Lung (tissue), 12 donors: Measurements from ENCODE around the gene RGS19. TPM values are rescaled to one million over a fixed set of nuclear protein-coding genes. Genes with fewer than 3 reads are reported as not detected.
A peak's percentile ranks its signal among the peaks of the same experiment; 100 is the strongest.
"Not testable (repeated sequence)": the region's sequence is repeated elsewhere in the genome, so short reads cannot be mapped to it uniquely, and the experiment has no call there.

ENCODE experiments used
- ATAC-seq: fragments of 200-7000 bp; cut with Tn5 transposase; one replicate; pipeline ENCODE4 v1.9.1; 2020; ENCODE audit warnings: moderate number of reproducible peaks; ENCODE audit not compliant: insufficient read depth, low FRiP score
- DNase-seq, 3 donors: peaks; one replicate each; pipeline ENCODE4 v3.0.0-alpha.2; 2013 to 2017
- H3K27ac ChIP-seq, 2 donors: one replicate each; pipeline ENCODE4 v1.5.1; 2013; ENCODE audit warnings: mild to moderate bottlenecking in 2 of 2, moderate library complexity in 2 of 2, control low read depth in 1 of 2, inconsistent platforms in 1 of 2, low read depth in 1 of 2, low read length in 1 of 2
- H3K27me3 ChIP-seq, 3 donors: one replicate each; pipeline ENCODE4 v1.5.1; 2013; ENCODE audit warnings: low read length in 2 of 3; ENCODE audit not compliant: control insufficient read depth in 3 of 3, insufficient read depth in 3 of 3
- H3K36me3 ChIP-seq, 4 donors: one replicate each; pipeline ENCODE4 v1.5.1; 2013; ENCODE audit warnings: low read length in 4 of 4, mild to moderate bottlenecking in 1 of 4, moderate library complexity in 1 of 4; ENCODE audit not compliant: control insufficient read depth in 4 of 4, insufficient read depth in 4 of 4
- H3K4me1 ChIP-seq, 5 donors: one replicate each; pipeline ENCODE4 v1.5.1; 2013; ENCODE audit warnings: low read length in 5 of 5, mild to moderate bottlenecking in 2 of 5, moderate library complexity in 1 of 5; ENCODE audit not compliant: control insufficient read depth in 5 of 5, insufficient read depth in 5 of 5
- H3K4me3 ChIP-seq: one replicate; pipeline ENCODE4 v1.5.1; 2013; ENCODE audit warnings: mild to moderate bottlenecking, control low read depth, moderate library complexity
- H3K9ac ChIP-seq, 2 donors: one replicate each; pipeline ENCODE4 v1.5.1; 2013; ENCODE audit warnings: low read length in 2 of 2, control low read depth in 1 of 2; ENCODE audit not compliant: insufficient read depth in 1 of 2
- H3K9me3 ChIP-seq, 4 donors: one replicate each; pipeline ENCODE4 v1.5.1; 2013; ENCODE audit warnings: low read length in 3 of 4, mild to moderate bottlenecking in 1 of 4, moderate library complexity in 1 of 4; ENCODE audit not compliant: control insufficient read depth in 4 of 4, insufficient read depth in 3 of 4
- WGBS, 2 donors: extraction: QIAGEN DNeasy Blood & Tissue Kit; methylation state at CpG; one replicate each; pipeline ENCODE4 v1.1.7; 2013; 5-methylcytosine and 5-hydroxymethylcytosine counted together
- polyA plus RNA-seq, 2 donors: library from polyadenylated mRNA; stranded (reverse); fragments of 200-250 nt; gene quantifications; one replicate each; pipeline ENCODE4 v1.2.1, GENCODE V29; 2013
- total RNA-seq, 2 donors: library from RNA; depleted of rRNA in 1 of 2; stranded (reverse); fragments of >200 nt in 1 of 2; gene quantifications; one replicate each; pipeline ENCODE4 v1.2.1, GENCODE V29; 2014 to 2021
- TF ChIP-seq, protein P1 (sequence below): IDR thresholded peaks from 2 replicates; pipeline ENCODE4 v1.5.1; 2012; ENCODE audit warnings: mild to moderate bottlenecking; ENCODE audit errors: control extremely low read depth, extremely low read depth
- donor health status: control.
- donor health status: control.
- donor health status: Bipolar disorder and iron deficiency.
- donor health status: healthy.
- donor health status: DM: yes; HTN: yes; CAD: no.

The RGS19 gene
- total and polyA plus RNA-seq, 4 donors, result 15.1 to 99.0 (median 35.1) TPM

DNA sequence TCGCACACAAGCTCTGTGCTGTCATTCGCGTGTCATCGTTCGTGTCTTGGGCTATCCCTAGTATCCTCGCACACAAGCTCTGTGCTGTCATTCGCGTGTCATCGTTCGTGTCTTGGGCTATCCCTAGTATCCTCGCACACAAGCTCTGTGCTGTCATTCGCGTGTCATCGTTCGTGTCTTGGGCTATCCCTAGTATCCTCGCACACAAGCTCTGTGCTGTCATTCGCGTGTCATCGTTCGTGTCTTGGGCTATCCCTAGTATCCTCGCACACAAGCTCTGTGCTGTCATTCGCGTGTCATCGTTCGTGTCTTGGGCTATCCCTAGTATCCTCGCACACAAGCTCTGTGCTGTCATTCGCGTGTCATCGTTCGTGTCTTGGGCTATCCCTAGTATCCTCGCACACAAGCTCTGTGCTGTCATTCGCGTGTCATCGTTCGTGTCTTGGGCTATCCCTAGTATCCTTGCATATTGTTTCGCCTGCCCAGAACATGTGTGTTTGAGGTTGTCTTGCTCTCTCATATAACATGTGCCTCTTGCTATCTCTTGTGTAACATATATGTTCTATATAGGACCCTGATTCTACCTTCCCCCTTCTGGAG, 8.0 kb upstream of the RGS19 start:
- not testable (repeated sequence) for ATAC-seq, H3K36me3 ChIP-seq, H3K27ac ChIP-seq, H3K4me3 ChIP-seq, H3K9ac ChIP-seq, H3K9me3 ChIP-seq, DNase-seq
- Histone ChIP-seq H3K4me1 (peaks cover 0 to 24% (median 8%) of the 10 kb centered on the region in 5 donors), H3K27me3 (peaks cover 3 to 51% (median 18%) of the 10 kb centered on the region in 3 donors)
- WGBS, 2 donors, result 95 to 98% methylated on average over 6 of the region's 36 CpGs

DNA sequence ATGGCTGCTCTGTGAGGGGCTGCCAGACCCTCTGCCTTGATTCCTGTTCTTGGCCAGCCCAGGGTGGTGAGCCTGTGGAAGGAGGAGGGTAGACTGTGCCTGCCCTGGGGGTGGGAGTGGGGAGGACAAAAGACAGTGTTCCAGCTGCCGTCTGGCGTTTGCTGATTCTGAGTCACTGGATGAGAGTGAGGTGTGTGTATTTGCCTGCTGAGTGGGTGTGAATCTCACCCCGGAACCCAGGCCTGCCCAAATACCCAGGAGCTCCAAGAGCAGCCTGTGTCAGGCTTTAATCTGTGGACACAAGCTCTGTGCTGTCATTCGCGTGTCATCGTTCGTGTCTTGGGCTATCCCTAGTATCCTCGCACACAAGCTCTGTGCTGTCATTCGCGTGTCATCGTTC, 7.5 kb upstream of the RGS19 start:
- DNase-seq (no peak), ATAC-seq (no peak)
- H3K9ac ChIP-seq, result no peak overlapping the region
- TF ChIP-seq, protein P1, sequence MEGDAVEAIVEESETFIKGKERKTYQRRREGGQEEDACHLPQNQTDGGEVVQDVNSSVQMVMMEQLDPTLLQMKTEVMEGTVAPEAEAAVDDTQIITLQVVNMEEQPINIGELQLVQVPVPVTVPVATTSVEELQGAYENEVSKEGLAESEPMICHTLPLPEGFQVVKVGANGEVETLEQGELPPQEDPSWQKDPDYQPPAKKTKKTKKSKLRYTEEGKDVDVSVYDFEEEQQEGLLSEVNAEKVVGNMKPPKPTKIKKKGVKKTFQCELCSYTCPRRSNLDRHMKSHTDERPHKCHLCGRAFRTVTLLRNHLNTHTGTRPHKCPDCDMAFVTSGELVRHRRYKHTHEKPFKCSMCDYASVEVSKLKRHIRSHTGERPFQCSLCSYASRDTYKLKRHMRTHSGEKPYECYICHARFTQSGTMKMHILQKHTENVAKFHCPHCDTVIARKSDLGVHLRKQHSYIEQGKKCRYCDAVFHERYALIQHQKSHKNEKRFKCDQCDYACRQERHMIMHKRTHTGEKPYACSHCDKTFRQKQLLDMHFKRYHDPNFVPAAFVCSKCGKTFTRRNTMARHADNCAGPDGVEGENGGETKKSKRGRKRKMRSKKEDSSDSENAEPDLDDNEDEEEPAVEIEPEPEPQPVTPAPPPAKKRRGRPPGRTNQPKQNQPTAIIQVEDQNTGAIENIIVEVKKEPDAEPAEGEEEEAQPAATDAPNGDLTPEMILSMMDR, result no peak
- 94 to 95% methylated on average over 7 to 9 of the region's 11 CpGs for WGBS, 2 donors
- H3K4me3 ChIP-seq, result no peak overlapping the region
- H3K36me3 ChIP-seq, result no peaks in the 10 kb centered on the region
- H3K27ac ChIP-seq, result no peak overlapping the region
- H3K9me3 ChIP-seq, result no peaks in the 10 kb centered on the region
- H3K4me1 ChIP-seq, result peaks cover 0 to 29% (median 8%) of the 10 kb centered on the region in 5 donors
- peaks cover 3 to 52% (median 16%) of the 10 kb centered on the region in 3 donors for H3K27me3 ChIP-seq

DNA sequence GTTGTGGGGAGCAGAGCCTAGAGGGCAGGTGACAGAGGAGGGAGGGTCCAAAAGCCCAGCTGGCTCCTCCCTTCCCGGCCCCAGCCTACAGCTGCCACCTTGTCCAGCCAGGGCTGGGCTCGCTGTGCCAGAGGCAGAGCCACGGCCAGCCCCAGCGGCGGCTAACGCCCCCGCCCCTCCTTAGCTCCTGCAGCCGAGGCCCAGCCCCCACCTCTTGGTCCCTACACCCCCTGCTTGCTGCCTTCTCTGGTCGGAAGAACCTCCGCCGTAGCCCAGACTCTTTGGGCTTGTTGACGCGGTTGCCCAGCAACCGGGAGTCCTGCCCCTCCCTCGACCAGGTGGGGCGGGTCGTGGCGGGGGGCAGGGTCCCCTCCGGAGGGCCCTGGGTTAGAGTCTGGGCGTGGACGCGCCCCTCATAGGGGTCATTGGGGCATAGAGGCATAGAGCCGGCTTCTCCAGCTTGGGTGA, 5.4 kb upstream of the RGS19 start:
- H3K4me3 ChIP-seq, result no peak overlapping the region

More for the DNA sequence above, 5.4 kb upstream of the RGS19 start:
- ATAC-seq (no peak), DNase-seq (peak in 1 of 3 donors; percentile 42)
- Histone ChIP-seq H3K9ac (no peak overlapping the region), H3K36me3 (no peaks in the 10 kb centered on the region), H3K4me1 (peaks cover 0 to 42% (median 8%) of the 10 kb centered on the region in 5 donors), H3K27me3 (peaks cover 3 to 48% (median 16%) of the 10 kb centered on the region in 3 donors), H3K9me3 (no peaks in the 10 kb centered on the region), H3K27ac (no peak overlapping the region)
- 12 to 13% methylated on average over 23 of the region's 23 CpGs for WGBS, 2 donors
- TF ChIP-seq, protein P1, result no peak
